A549 treated with GW870086 at 1 μM for 4 hours (cell line): ENCODE data around the gene MRPL30. TPM values are rescaled to one million over a fixed set of nuclear protein-coding genes. Genes with fewer than 3 reads are reported as not detected.

Source experiments
- total RNA-seq: library from RNA; stranded (reverse); fragments of 200-300 nt; extraction: Qiagen RNA extraction; gene quantifications from 5 replicates; pipeline ENCODE4 v1.2.3, GENCODE V29; 2022; ENCODE audit warnings: low read depth

The MRPL30 gene
- 31.5 to 52.6 TPM (median 33.9 TPM) in 5 replicates for total RNA-seq

GRCh38 chr2:99180755-99181623 lies at the start of gene MRPL30, which contains the start of gene MITD1:
MRPL30 (plus strand) TSS chr2:99181184; CDS start chr2:99186204, 5,020 bp downstream.
MITD1 (minus strand) TSS chr2:99181058; CDS start chr2:99180981, 77 bp downstream.

GRCh38 chr2:99141110-99142108 lies 39.6 kb upstream of the MRPL30 start, which contains the start of gene C2orf15:
C2orf15 (plus strand) TSS chr2:99141707; CDS start chr2:99150559, 8,852 bp downstream.

GRCh38 chr2:99154643-99155536 lies 26.1 kb upstream of the MRPL30 start, which contains the start of the genes LIPT1 and TSGA10:
LIPT1 (plus strand) TSS chr2:99154967; CDS start chr2:99161958, 6,991 bp downstream.
TSGA10 (minus strand) TSS chr2:99154942; CDS start chr2:99109439, 45,503 bp downstream.

Other genes starting within 250 kb of the MRPL30 start
- 3.2 to 4.4 TPM (median 3.2 TPM) in 5 replicates for gene CRACDL, start 245.0 kb upstream of the MRPL30 start, total RNA-seq
- gene C2orf15, start 39.5 kb upstream of the MRPL30 start, total RNA-seq, result 0.25 to 0.71 TPM (median 0.47 TPM) in 5 replicates
- gene TSGA10, start 26.2 kb upstream of the MRPL30 start, total RNA-seq, result 1.6 to 3.6 TPM (median 2.5 TPM) in 5 replicates
- gene LIPT1, start 26.2 kb upstream of the MRPL30 start, total RNA-seq, result 3.2 to 5.1 TPM (median 3.9 TPM) in 5 replicates
- gene MITD1, start 126 bp upstream of the MRPL30 start, total RNA-seq, result 23.1 to 28.1 TPM (median 25.3 TPM) in 5 replicates
- gene LYG2, start 74.5 kb downstream of the MRPL30 start, total RNA-seq, result not detected in 5 replicates
- gene LYG1, start 120.0 kb downstream of the MRPL30 start, total RNA-seq, result 0.93 to 2.2 TPM (median 1.6 TPM) in 5 replicates
- gene TXNDC9, start 155.1 kb downstream of the MRPL30 start, total RNA-seq, result 41.5 to 56.2 TPM (median 43.3 TPM) in 5 replicates
- gene EIF5B, start 156.2 kb downstream of the MRPL30 start, total RNA-seq, result 56.0 to 64.3 TPM (median 58.8 TPM) in 5 replicates